HEK293T (cell line): ENCODE measurements around the gene SLC19A3.

Source experiments
- BHLHE40 ChIP-seq: fragments of 450-650 bp; IDR thresholded peaks from 2 replicates; pipeline ENCODE4 v1.6.1; 2016; ENCODE audit warnings: mild to moderate bottlenecking, moderate library complexity, borderline replicate concordance
- CTBP1 ChIP-seq: fragments of 450-650 bp; IDR thresholded peaks from 2 replicates; pipeline ENCODE4 v1.6.1; 2016; ENCODE audit warnings: borderline replicate concordance
- FOXA1 ChIP-seq: fragments of 450-650 bp; IDR thresholded peaks from 2 replicates; pipeline ENCODE4 v1.6.1; 2016; ENCODE audit warnings: mild to moderate bottlenecking
- PKNOX1 ChIP-seq: fragments of 450-650 bp; IDR thresholded peaks from 2 replicates; pipeline ENCODE4 v1.6.1; 2016
- SP1 ChIP-seq: fragments of 450-650 bp; IDR thresholded peaks from 2 replicates; pipeline ENCODE4 v1.6.1; 2017
- SUZ12 ChIP-seq: fragments of 450-650 bp; IDR thresholded peaks from 2 replicates; pipeline ENCODE4 v1.6.1; 2016; ENCODE audit warnings: mild to moderate bottlenecking
- ZNF384 ChIP-seq: fragments of 450-650 bp; IDR thresholded peaks from 2 replicates; pipeline ENCODE4 v1.6.1; 2016

GRCh38 chr2:227643990-227644551 is 73.8 kb downstream of the SLC19A3 start:
- TF ChIP-seq PKNOX1 = no peak
- no peak for TF ChIP-seq ZNF384
- TF ChIP-seq SP1 = no peak
- TF ChIP-seq SUZ12 = no peak
- TF ChIP-seq FOXA1 = no peak
- no peak for TF ChIP-seq CTBP1
- no peak for TF ChIP-seq BHLHE40
